ENCODE measurements around the gene SUSD2.

SUSD2 gene

GRCh38 chr22:24159650-24160049, 21.6 kb upstream of the SUSD2 start:
- no peak overlapping the region for H3K4me3 ChIP-seq (ENCODE audit: low read length)
- no peak for TF ChIP-seq ZNF274 (IDR thresholded peaks at IDR 0.05; ENCODE audit: low read depth, low read length)

DNA sequence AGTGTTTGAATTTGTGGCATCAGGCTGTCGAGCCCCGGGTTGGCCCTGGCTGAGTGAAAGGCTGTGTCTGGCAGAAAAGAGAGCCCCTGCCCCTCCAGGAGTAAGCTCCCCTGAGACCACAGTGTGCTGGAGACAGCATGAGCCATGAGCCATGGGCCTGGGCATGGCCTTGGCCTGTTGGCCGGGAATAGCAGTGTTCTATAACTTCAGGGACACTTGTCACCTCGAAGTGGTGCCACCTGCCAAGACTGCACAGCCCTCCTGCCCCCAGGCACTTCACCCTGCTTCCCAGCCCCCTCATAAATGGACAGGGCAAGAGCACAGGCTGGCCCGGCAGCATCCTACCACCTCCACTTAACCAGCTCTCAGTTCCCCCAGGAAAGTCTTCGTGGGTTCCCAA, 20.7 kb upstream of the SUSD2 start:
- no peak overlapping the region for H3K4me3 ChIP-seq (ENCODE audit: low read length)
- TF ChIP-seq ZNF274 (IDR thresholded peaks at IDR 0.05; ENCODE audit: low read depth, low read length) = no peak

GRCh38 chr22:24161485-24161884, 19.8 kb upstream of the SUSD2 start:
- no peak for TF ChIP-seq ZNF274 (IDR thresholded peaks at IDR 0.05; ENCODE audit: low read depth, low read length)
- no peak overlapping the region for H3K4me3 ChIP-seq (ENCODE audit: low read length)

- no peak for TF ChIP-seq ZNF274 (IDR thresholded peaks at IDR 0.05; ENCODE audit: low read depth, low read length)
- H3K4me3 ChIP-seq (ENCODE audit: low read length) = no peak overlapping the region
Observed at GRCh38 chr22:24161909-24162308, 19.4 kb upstream of the SUSD2 start.

DNA sequence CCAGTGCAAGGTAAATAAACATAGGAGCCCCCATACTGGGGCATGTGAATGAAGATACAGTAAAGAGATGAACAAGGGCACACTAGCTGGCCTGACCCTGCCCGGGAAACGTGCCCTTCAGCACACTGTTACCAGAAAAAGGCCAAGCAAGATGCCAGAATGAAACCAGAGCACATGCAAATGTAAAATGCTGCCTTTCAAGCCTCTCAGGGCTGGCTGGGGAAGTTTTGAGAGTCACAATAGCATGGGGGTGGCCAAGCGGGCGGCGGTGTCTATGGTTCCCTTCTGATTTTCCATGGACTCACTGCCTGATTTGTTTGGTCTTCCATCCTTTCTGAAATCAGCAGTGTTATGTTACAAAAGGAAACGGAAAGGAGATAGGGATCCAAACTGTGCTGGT, 18.9 kb upstream of the SUSD2 start:
- no peak overlapping the region for H3K4me3 ChIP-seq (ENCODE audit: low read length)
- TF ChIP-seq ZNF274 (IDR thresholded peaks at IDR 0.05; ENCODE audit: low read depth, low read length) = no peak

DNA sequence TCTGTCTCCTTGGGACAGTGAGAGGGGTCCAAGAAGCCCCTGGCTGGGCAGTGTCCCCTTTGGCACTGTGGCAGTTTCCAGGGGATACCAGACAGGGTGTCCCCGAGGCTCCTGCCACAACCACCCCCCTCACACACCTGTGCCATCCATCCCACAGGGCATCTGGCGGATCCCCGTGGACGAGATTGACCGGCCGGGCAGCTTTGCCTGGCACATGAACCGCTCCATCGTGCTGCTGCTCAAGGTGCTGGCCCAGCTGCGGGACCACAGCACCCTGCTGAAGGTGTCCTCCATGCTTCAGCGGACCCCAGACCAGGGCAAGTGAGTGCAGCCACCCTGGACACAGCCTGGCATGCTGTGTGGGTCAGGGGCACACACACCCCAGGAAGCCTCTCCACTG, 17.0 kb upstream of the SUSD2 start:
- TF ChIP-seq ZNF274 (IDR thresholded peaks at IDR 0.05; ENCODE audit: low read depth, low read length) = no peak
- no peak overlapping the region for H3K4me3 ChIP-seq (ENCODE audit: low read length)

- TF ChIP-seq ZNF274 (IDR thresholded peaks at IDR 0.05; ENCODE audit: low read depth, low read length) = no peak
- H3K4me3 ChIP-seq (ENCODE audit: low read length) = no peak overlapping the region
Observed at GRCh38 chr22:24164940-24165339, 16.3 kb upstream of the SUSD2 start.

GRCh38 chr22:24165673-24166072, 15.6 kb upstream of the SUSD2 start:
- no peak overlapping the region for H3K4me3 ChIP-seq (ENCODE audit: low read length)
- no peak for TF ChIP-seq ZNF274 (IDR thresholded peaks at IDR 0.05; ENCODE audit: low read depth, low read length)

GRCh38 chr22:24166811-24167210, 14.5 kb upstream of the SUSD2 start:
- TF ChIP-seq ZNF274 (IDR thresholded peaks at IDR 0.05; ENCODE audit: low read depth, low read length) = no peak
- no peak overlapping the region for H3K4me3 ChIP-seq (ENCODE audit: low read length)

GRCh38 chr22:24169439-24170058, 11.7 kb upstream of the SUSD2 start:
- no peak overlapping the region for H3K4me3 ChIP-seq (ENCODE audit: low read length)
- TF ChIP-seq ZNF274 (IDR thresholded peaks at IDR 0.05; ENCODE audit: low read depth, low read length) = no peak

- TF ChIP-seq ZNF274 (IDR thresholded peaks at IDR 0.05; ENCODE audit: low read depth, low read length) = no peak
- H3K4me3 ChIP-seq (ENCODE audit: low read length) = no peak overlapping the region
Observed at GRCh38 chr22:24170188-24170587, 11.1 kb upstream of the SUSD2 start.

DNA sequence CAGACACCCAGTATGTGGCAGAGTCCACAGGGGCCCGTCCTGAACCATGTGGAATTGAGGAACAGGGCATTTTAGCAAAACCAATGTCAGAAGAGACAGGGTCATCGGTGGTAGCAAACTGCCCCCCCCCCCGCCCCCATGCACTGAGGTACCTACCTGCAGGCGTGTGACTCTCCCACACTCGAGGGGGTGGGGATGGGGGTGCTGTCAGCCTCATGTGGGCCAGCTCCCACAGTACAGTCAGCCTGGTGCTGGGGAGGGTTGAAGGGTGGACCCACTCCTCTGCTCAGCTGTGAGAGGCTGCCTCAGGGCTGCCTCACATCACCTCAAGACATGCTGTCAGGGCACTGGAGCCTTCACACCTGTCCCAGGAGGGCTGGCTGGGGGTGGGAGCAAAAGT, 10.7 kb upstream of the SUSD2 start:
- TF ChIP-seq ZNF274 (IDR thresholded peaks at IDR 0.05; ENCODE audit: low read depth, low read length) = no peak
- no peak overlapping the region for H3K4me3 ChIP-seq (ENCODE audit: low read length)

DNA sequence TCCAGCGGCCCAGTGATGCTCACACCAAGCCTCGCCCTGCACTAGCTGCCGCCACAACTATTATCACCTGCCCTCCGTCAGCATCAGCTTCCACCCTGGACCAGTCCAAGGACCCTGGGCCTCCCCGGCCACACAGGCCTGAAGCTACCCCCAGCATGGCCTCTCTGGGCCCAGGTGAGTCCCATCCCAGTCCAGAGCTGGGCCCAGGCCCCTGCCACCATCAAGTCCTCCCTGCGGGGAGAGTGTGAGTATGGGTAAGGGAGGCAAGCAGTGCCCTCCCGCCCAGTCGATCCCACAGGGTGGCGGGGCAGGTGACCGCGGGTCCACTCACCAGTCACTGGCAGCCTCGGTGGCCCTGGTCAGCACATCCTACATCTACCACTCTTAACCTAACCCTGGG, 9.5 kb upstream of the SUSD2 start:
- TF ChIP-seq ZNF274 (IDR thresholded peaks at IDR 0.05; ENCODE audit: low read depth, low read length) = no peak
- no peak overlapping the region for H3K4me3 ChIP-seq (ENCODE audit: low read length)

- H3K4me3 ChIP-seq (ENCODE audit: low read length) = no peak overlapping the region
- TF ChIP-seq ZNF274 (IDR thresholded peaks at IDR 0.05; ENCODE audit: low read depth, low read length) = no peak
Observed at GRCh38 chr22:24175160-24175808, 6.0 kb upstream of the SUSD2 start.

GRCh38 chr22:24176040-24176439, 5.2 kb upstream of the SUSD2 start:
- no peak for TF ChIP-seq ZNF274 (IDR thresholded peaks at IDR 0.05; ENCODE audit: low read depth, low read length)
- no peak overlapping the region for H3K4me3 ChIP-seq (ENCODE audit: low read length)

GRCh38 chr22:24176630-24177029, 4.7 kb upstream of the SUSD2 start:
- no peak for TF ChIP-seq ZNF274 (IDR thresholded peaks at IDR 0.05; ENCODE audit: low read depth, low read length)

More at GRCh38 chr22:24176630-24177029, 4.7 kb upstream of the SUSD2 start:
- H3K4me3 ChIP-seq (ENCODE audit: low read length) = no peak overlapping the region
